Measurements from ENCODE around the gene IFNA7.
A peak's percentile ranks its signal among the peaks of the same experiment; 100 is the strongest.
"Not testable (repeated sequence)": the region's sequence is repeated elsewhere in the genome, so short reads cannot be mapped to it uniquely, and the experiment has no call there.

The IFNA7 gene

GRCh38 chr9:21202105-21202504, at the start of gene IFNA7:
TSS of gene IFNA7 (minus strand) at chr9:21202205. CDS start at chr9:21202165, 40 bp downstream.
- not testable (repeated sequence) for H2AFZ ChIP-seq (ENCODE audit: low read length, unreplicated experiment); H3K36me3 ChIP-seq (ENCODE audit: insufficient read depth, low read length); H3K4me3 ChIP-seq (ENCODE audit: low read depth, low read length); H3K4me1 ChIP-seq (ENCODE audit: control insufficient read depth, insufficient read depth, low read length, unreplicated experiment); H3K79me2 ChIP-seq (ENCODE audit: control insufficient read depth, insufficient read depth, low read length, unreplicated experiment); H3K27ac ChIP-seq (ENCODE audit: low read depth, low read length)
- peaks cover 18% of the 10 kb centered on the region for H3K27me3 ChIP-seq (ENCODE audit: insufficient read depth, low read length)

- Histone ChIP-seq H3K4me3 (ENCODE audit: low read depth, low read length) (no peak overlapping the region), H3K27me3 (ENCODE audit: insufficient read depth, low read length) (peaks cover 46% of the 10 kb centered on the region), H3K27ac (ENCODE audit: low read depth, low read length) (no peak overlapping the region), H3K36me3 (ENCODE audit: insufficient read depth, low read length) (no peaks in the 10 kb centered on the region), H2AFZ (ENCODE audit: low read length, unreplicated experiment) (no peak overlapping the region), H3K79me2 (ENCODE audit: control insufficient read depth, insufficient read depth, low read length, unreplicated experiment) (no peaks in the 10 kb centered on the region), H3K4me1 (ENCODE audit: control insufficient read depth, insufficient read depth, low read length, unreplicated experiment) (no peaks in the 10 kb centered on the region)
Observed at GRCh38 chr9:21251638-21252037, 49.6 kb upstream of the IFNA7 start.

DNA sequence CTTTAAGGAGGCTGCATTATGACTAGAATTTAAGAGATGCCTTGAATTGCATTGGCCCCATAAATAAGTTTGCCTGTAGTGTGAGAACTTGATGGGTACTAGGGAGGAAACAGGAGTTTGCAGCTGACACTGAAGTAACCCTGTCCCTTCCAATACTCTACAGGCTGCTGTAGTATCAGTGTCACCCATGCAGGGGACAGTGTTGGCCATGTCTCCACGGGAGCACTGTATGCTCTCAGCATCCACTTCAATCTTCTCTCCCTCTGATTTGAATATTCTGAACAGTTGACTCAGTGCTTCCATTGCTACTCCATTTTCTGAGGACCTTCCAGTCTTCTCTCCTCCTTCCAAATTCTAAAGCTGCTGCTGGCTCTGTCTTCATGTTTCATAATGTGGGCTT, 49.2 kb upstream of the IFNA7 start:
- H3K4me3 ChIP-seq (ENCODE audit: low read depth, low read length) = no peak overlapping the region
- no peaks in the 10 kb centered on the region for H3K36me3 ChIP-seq (ENCODE audit: insufficient read depth, low read length)
- peaks cover 41% of the 10 kb centered on the region for H3K27me3 ChIP-seq (ENCODE audit: insufficient read depth, low read length)
- no peaks in the 10 kb centered on the region for H3K4me1 ChIP-seq (ENCODE audit: control insufficient read depth, insufficient read depth, low read length, unreplicated experiment)
- H3K79me2 ChIP-seq (ENCODE audit: control insufficient read depth, insufficient read depth, low read length, unreplicated experiment) = no peaks in the 10 kb centered on the region
- no peak overlapping the region for H3K27ac ChIP-seq (ENCODE audit: low read depth, low read length)
- H2AFZ ChIP-seq (ENCODE audit: low read length, unreplicated experiment) = no peak overlapping the region

- Histone ChIP-seq H3K27me3 (ENCODE audit: insufficient read depth, low read length) (peaks cover 45% of the 10 kb centered on the region), H3K27ac (ENCODE audit: low read depth, low read length) (no peak overlapping the region), H3K4me1 (ENCODE audit: control insufficient read depth, insufficient read depth, low read length, unreplicated experiment) (peaks cover 7% of the 10 kb centered on the region), H3K36me3 (ENCODE audit: insufficient read depth, low read length) (no peaks in the 10 kb centered on the region), H2AFZ (ENCODE audit: low read length, unreplicated experiment) (no peak overlapping the region), H3K79me2 (ENCODE audit: control insufficient read depth, insufficient read depth, low read length, unreplicated experiment) (no peaks in the 10 kb centered on the region), H3K4me3 (ENCODE audit: low read depth, low read length) (no peak overlapping the region)
Observed at GRCh38 chr9:21244836-21245235, 42.8 kb upstream of the IFNA7 start.

GRCh38 chr9:21239911-21240310, 37.9 kb upstream of the IFNA7 start, which contains the start of gene IFNA14:
TSS of gene IFNA14 (minus strand) at chr9:21240005. CDS start at chr9:21239935, 70 bp downstream.
- Histone ChIP-seq H3K79me2 (ENCODE audit: control insufficient read depth, insufficient read depth, low read length, unreplicated experiment) (no peaks in the 10 kb centered on the region), H3K27me3 (ENCODE audit: insufficient read depth, low read length) (peaks cover 39% of the 10 kb centered on the region), H2AFZ (ENCODE audit: low read length, unreplicated experiment) (no peak within 1 kb of the TSS), H3K4me3 (ENCODE audit: low read depth, low read length) (no peak within 1 kb of the TSS), H3K36me3 (ENCODE audit: insufficient read depth, low read length) (no peaks in the 10 kb centered on the region), H3K27ac (ENCODE audit: low read depth, low read length) (no peak within 1 kb of the TSS), H3K4me1 (ENCODE audit: control insufficient read depth, insufficient read depth, low read length, unreplicated experiment) (peaks cover 7% of the 10 kb centered on the region)

DNA sequence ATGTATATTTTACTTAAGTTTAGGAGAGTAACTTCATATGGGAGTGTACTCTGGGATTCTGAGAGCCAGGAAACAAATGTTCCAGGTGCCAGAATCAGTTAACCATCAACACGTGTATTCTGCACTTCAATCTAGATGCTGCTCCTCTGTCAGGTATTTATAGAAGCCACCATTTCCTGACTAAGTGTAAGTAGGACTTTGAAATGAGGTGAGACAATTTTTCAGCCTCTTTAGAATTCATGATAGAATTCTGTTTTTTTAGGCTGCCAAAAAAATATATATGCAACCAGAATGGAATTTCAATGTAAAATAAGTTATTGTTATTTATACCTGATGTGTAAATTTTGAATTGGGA, 34.3 kb upstream of the IFNA7 start:
- H2AFZ ChIP-seq (ENCODE audit: low read length, unreplicated experiment) = peak overlapping the region; percentile 2
- H3K4me1 ChIP-seq (ENCODE audit: control insufficient read depth, insufficient read depth, low read length, unreplicated experiment); H3K27ac ChIP-seq (ENCODE audit: low read depth, low read length); H3K79me2 ChIP-seq (ENCODE audit: control insufficient read depth, insufficient read depth, low read length, unreplicated experiment); H3K36me3 ChIP-seq (ENCODE audit: insufficient read depth, low read length); H3K4me3 ChIP-seq (ENCODE audit: low read depth, low read length): not testable (repeated sequence)
- peaks cover 20% of the 10 kb centered on the region for H3K27me3 ChIP-seq (ENCODE audit: insufficient read depth, low read length)

GRCh38 chr9:21235468-21236359, 33.7 kb upstream of the IFNA7 start:
- peaks cover 20% of the 10 kb centered on the region for H3K27me3 ChIP-seq (ENCODE audit: insufficient read depth, low read length)
- H3K4me1 ChIP-seq (ENCODE audit: control insufficient read depth, insufficient read depth, low read length, unreplicated experiment); H3K27ac ChIP-seq (ENCODE audit: low read depth, low read length); H3K36me3 ChIP-seq (ENCODE audit: insufficient read depth, low read length); H3K4me3 ChIP-seq (ENCODE audit: low read depth, low read length); H3K79me2 ChIP-seq (ENCODE audit: control insufficient read depth, insufficient read depth, low read length, unreplicated experiment): not testable (repeated sequence)
- peak overlapping the region; percentile 2 for H2AFZ ChIP-seq (ENCODE audit: low read length, unreplicated experiment)

DNA sequence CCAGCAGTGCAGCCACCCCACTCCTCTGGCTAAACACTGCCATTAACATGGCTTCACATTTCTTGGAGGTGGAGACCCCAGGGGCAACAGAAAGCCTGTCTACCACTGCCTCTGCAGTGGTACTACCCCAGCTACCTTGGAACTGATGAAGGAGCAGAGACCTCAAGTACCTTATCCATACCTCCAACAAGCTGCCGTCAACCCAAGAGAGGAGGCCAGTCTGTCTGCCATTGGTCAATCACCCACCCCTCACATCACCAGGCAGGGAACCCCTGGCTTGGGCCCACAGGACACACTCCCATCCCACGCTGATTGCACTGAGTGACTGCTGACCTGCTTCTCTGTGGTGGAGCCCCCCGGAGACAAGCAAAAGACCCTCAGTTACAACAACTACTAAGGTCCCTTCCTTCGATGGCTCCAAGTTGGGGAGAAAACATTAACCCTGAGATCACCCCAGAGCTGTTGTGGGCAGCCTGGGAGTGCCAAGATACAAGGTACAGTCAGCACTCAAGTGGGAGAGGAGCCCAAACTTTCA, 32.2 kb upstream of the IFNA7 start:
- no peaks in the 10 kb centered on the region for H3K36me3 ChIP-seq (ENCODE audit: insufficient read depth, low read length)
- H2AFZ ChIP-seq (ENCODE audit: low read length, unreplicated experiment) = no peak overlapping the region
- peaks cover 11% of the 10 kb centered on the region; the same call in 1 of the 2 replicates for H3K27me3 ChIP-seq (ENCODE audit: insufficient read depth, low read length)
- no peaks in the 10 kb centered on the region for H3K79me2 ChIP-seq (ENCODE audit: control insufficient read depth, insufficient read depth, low read length, unreplicated experiment)
- H3K4me3 ChIP-seq (ENCODE audit: low read depth, low read length) = no peak overlapping the region
- no peak overlapping the region for H3K27ac ChIP-seq (ENCODE audit: low read depth, low read length)
- H3K4me1 ChIP-seq (ENCODE audit: control insufficient read depth, insufficient read depth, low read length, unreplicated experiment) = no peaks in the 10 kb centered on the region

GRCh38 chr9:21233258-21233657, 31.3 kb upstream of the IFNA7 start:
- Histone ChIP-seq H3K27ac (ENCODE audit: low read depth, low read length) (no peak overlapping the region), H3K4me3 (ENCODE audit: low read depth, low read length) (no peak overlapping the region), H3K4me1 (ENCODE audit: control insufficient read depth, insufficient read depth, low read length, unreplicated experiment) (no peaks in the 10 kb centered on the region), H3K79me2 (ENCODE audit: control insufficient read depth, insufficient read depth, low read length, unreplicated experiment) (no peaks in the 10 kb centered on the region), H3K36me3 (ENCODE audit: insufficient read depth, low read length) (no peaks in the 10 kb centered on the region), H2AFZ (ENCODE audit: low read length, unreplicated experiment) (no peak overlapping the region), H3K27me3 (ENCODE audit: insufficient read depth, low read length) (peaks cover 4% of the 10 kb centered on the region; the same call in 1 of the 2 replicates)

DNA sequence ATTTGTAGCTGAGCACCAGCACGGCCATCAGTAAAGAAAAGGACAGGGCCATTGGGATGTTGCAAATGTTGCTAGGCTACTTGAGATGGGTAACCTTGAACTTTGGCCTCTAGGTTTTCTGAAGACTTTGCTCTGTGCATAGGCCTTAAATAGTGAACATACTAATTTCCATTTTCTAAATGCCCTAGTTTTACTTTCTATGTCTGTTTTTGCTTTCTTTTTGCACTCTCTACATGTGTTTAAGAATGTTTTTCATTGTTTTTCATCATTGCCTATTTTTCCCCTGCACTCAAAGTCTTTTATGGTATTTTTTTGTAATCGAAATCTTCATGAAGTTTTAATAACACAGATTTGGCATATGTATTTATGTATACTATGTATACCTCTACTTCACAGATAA, 26.1 kb upstream of the IFNA7 start, which contains the start of gene IFNA17:
IFNA17 (minus strand) TSS at position 101 of the 400 bp plus-strand sequence; CDS start at position 52, 49 bp downstream.
- Histone ChIP-seq H3K27me3 (ENCODE audit: insufficient read depth, low read length) (0 out of 2 replicates have a peak, but pooled peaks cover 4% of the 10 kb centered on the region), H2AFZ (ENCODE audit: low read length, unreplicated experiment) (no peak within 1 kb of the TSS), H3K79me2 (ENCODE audit: control insufficient read depth, insufficient read depth, low read length, unreplicated experiment) (no peaks in the 10 kb centered on the region), H3K27ac (ENCODE audit: low read depth, low read length) (no peak within 1 kb of the TSS), H3K4me3 (ENCODE audit: low read depth, low read length) (no peak within 1 kb of the TSS), H3K36me3 (ENCODE audit: insufficient read depth, low read length) (no peaks in the 10 kb centered on the region), H3K4me1 (ENCODE audit: control insufficient read depth, insufficient read depth, low read length, unreplicated experiment) (no peaks in the 10 kb centered on the region)

DNA sequence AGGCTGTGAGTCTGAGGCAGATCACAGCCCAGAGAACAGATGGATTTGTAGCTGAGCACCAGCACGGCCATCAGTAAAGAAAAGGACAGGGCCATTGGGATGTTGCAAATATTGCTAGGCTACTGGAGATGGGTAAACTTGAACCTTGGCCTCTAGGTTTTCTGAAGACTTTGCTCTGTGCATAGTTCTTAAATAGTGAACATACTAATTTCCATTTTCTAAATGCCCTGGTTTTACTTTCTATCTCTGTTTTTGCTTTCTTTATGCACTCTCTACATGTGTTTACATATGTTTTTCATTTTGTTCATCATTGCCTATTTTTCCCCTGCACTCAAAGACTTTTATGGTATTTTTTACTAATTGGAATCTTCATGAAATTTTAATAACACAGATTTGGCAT, 15.2 kb upstream of the IFNA7 start, which contains the start of gene IFNA16:
IFNA16 (minus strand) TSS at position 101 of the 400 bp plus-strand sequence; CDS start at position 95, 6 bp downstream.
- not testable (repeated sequence) for H2AFZ ChIP-seq (ENCODE audit: low read length, unreplicated experiment)

More for the DNA sequence above, 15.2 kb upstream of the IFNA7 start, which contains the start of gene IFNA16:
- H3K27me3 ChIP-seq (ENCODE audit: insufficient read depth, low read length); H3K79me2 ChIP-seq (ENCODE audit: control insufficient read depth, insufficient read depth, low read length, unreplicated experiment); H3K4me1 ChIP-seq (ENCODE audit: control insufficient read depth, insufficient read depth, low read length, unreplicated experiment); H3K4me3 ChIP-seq (ENCODE audit: low read depth, low read length); H3K36me3 ChIP-seq (ENCODE audit: insufficient read depth, low read length); H3K27ac ChIP-seq (ENCODE audit: low read depth, low read length): not testable (repeated sequence)
